ENCODE data around the gene ZNF219. TPM values are rescaled to one million over a fixed set of nuclear protein-coding genes. Genes with fewer than 3 reads are reported as not detected.

ZNF219 gene
- total RNA-seq, 1 donor from 2014 or later, result 43.3 TPM

- peak; percentile 69 for DNase-seq (ENCODE audit: low spot score)
These were observed 28.9 kb downstream of the ZNF219 start for GRCh38 chr14:21069388-21070082.

GRCh38 chr14:21068521-21069387 lies 29.7 kb downstream of the ZNF219 start:
- DNase-seq (ENCODE audit: low spot score), result peak; percentile 78

- DNase-seq (ENCODE audit: low spot score), result no peak
These were observed 31.5 kb downstream of the ZNF219 start for GRCh38 chr14:21066882-21067502.

GRCh38 chr14:21063479-21063878 lies 35.0 kb downstream of the ZNF219 start:
- peak; percentile 56 for DNase-seq (ENCODE audit: low spot score)

GRCh38 chr14:21061347-21061668 lies 37.1 kb downstream of the ZNF219 start:
- no peak for DNase-seq (ENCODE audit: low spot score)

- DNase-seq (ENCODE audit: low spot score), result no peak
These were observed 37.7 kb downstream of the ZNF219 start for GRCh38 chr14:21060614-21061346.

- no peak for DNase-seq (ENCODE audit: low spot score)
These were observed 38.4 kb downstream of the ZNF219 start for GRCh38 chr14:21059842-21060613.

GRCh38 chr14:21058903-21059302 lies 39.6 kb downstream of the ZNF219 start:
- no peak for DNase-seq (ENCODE audit: low spot score)

- DNase-seq (ENCODE audit: low spot score), result no peak
These were observed 40.4 kb downstream of the ZNF219 start, which contains the start of gene RNASE8 for GRCh38 chr14:21057803-21058675. RNASE8 (plus strand) TSS chr14:21057822; CDS start chr14:21057893, 71 bp downstream.

- no peak for DNase-seq (ENCODE audit: low spot score)
These were observed 41.8 kb downstream of the ZNF219 start for GRCh38 chr14:21056520-21057163.

GRCh38 chr14:21055432-21056117 lies 42.9 kb downstream of the ZNF219 start:
- peak; percentile 65 for DNase-seq (ENCODE audit: low spot score)

GRCh38 chr14:21054768-21055145 lies 43.7 kb downstream of the ZNF219 start:
- no peak for DNase-seq (ENCODE audit: low spot score)

- no peak for DNase-seq (ENCODE audit: low spot score)
These were observed 44.2 kb downstream of the ZNF219 start for GRCh38 chr14:21054123-21054767.

- DNase-seq (ENCODE audit: low spot score), result no peak
These were observed 45.0 kb downstream of the ZNF219 start for GRCh38 chr14:21053184-21054122.

- DNase-seq (ENCODE audit: low spot score), result no peak
These were observed 47.9 kb downstream of the ZNF219 start for GRCh38 chr14:21050597-21050996.

GRCh38 chr14:21049271-21049673 lies 49.2 kb downstream of the ZNF219 start:
- no peak for DNase-seq (ENCODE audit: low spot score)

- DNase-seq (ENCODE audit: low spot score), result no peak
These were observed 49.8 kb downstream of the ZNF219 start for GRCh38 chr14:21048638-21049037.

Measured in umbilical cord (tissue), 2 donors.